Natural killer cell (primary cell): ENCODE results near the gene OXNAD1. TPM values are rescaled to one million over a fixed set of nuclear protein-coding genes. Genes with fewer than 3 reads are reported as not detected.

Source experiments
- ATAC-seq, 3 donors: fragments of 150-1000 bp in 2 of 3; fragments of 200-7000 bp in 1 of 3; cut with Tn5 transposase; 1 replicate in 1 of 3; 2 replicates in 2 of 3; pipeline ENCODE4 v1.10.0; 2021; ENCODE audit warnings: mild to moderate bottlenecking in 2 of 3, moderate library complexity in 2 of 3
- DNase-seq, 2 donors: peaks; one replicate each; pipeline versions ENCODE4 v3.0.0 to v3.0.0-alpha.2; 2013 to 2021; ENCODE audit warnings: mixed read lengths in 1 of 2
- H3K27ac ChIP-seq: one replicate; pipeline ENCODE4 v1.5.1; 2013; ENCODE audit warnings: mild to moderate bottlenecking, low read length
- H3K27me3 ChIP-seq: one replicate; pipeline ENCODE4 v1.6.1; 2013; ENCODE audit warnings: low read length; ENCODE audit not compliant: control insufficient read depth, insufficient read depth
- H3K36me3 ChIP-seq: one replicate; pipeline ENCODE4 v1.6.1; 2013; ENCODE audit warnings: low read length; ENCODE audit not compliant: control insufficient read depth, insufficient read depth
- H3K4me1 ChIP-seq: one replicate; pipeline ENCODE4 v1.6.1; 2013; ENCODE audit warnings: low read length; ENCODE audit not compliant: control insufficient read depth, insufficient read depth
- H3K4me3 ChIP-seq: one replicate; pipeline ENCODE4 v1.5.1; 2013; ENCODE audit warnings: low read length
- H3K9me3 ChIP-seq: one replicate; pipeline ENCODE4 v1.6.1; 2013; ENCODE audit warnings: low read length; ENCODE audit not compliant: control insufficient read depth, insufficient read depth
- H3K27ac Mint-ChIP-seq, 2 donors: one replicate each; pipeline ENCODE4 v1.8.0; 2022; ENCODE audit warnings: mild to moderate bottlenecking in 2 of 2, mixed read lengths in 2 of 2, moderate library complexity in 1 of 2
- H3K27me3 Mint-ChIP-seq, 2 donors: one replicate each; pipeline ENCODE4 v1.8.0; 2022; ENCODE audit warnings: low read depth in 2 of 2, mixed read lengths in 2 of 2
- H3K36me3 Mint-ChIP-seq: one replicate; pipeline ENCODE4 v1.8.0; 2022; ENCODE audit warnings: mixed read lengths
- H3K4me1 Mint-ChIP-seq, 2 donors: one replicate each; pipeline ENCODE4 v1.8.0; 2022; ENCODE audit warnings: mixed read lengths in 2 of 2
- H3K4me3 Mint-ChIP-seq: one replicate; pipeline ENCODE4 v1.8.0; 2022; ENCODE audit warnings: mild to moderate bottlenecking, moderate library complexity, mixed read lengths
- H3K9me3 Mint-ChIP-seq, 2 donors: one replicate each; pipeline ENCODE4 v1.8.0; 2022; ENCODE audit warnings: mixed read lengths in 2 of 2
- WGBS: methylation state at CpG from one replicate; pipeline ENCODE4 v1.1.7; 2013; ENCODE audit warnings: missing lambda C conversion rate; ENCODE audit not compliant: insufficient coverage; 5-methylcytosine and 5-hydroxymethylcytosine counted together
- intact Hi-C: fragments of 100-400 bp; cut with micrococcal nuclease; formaldehyde crosslinking; loops from one replicate; pipeline ENCODE4 v1.14.2; 2022
- total RNA-seq, 4 donors: library from RNA; stranded (reverse); fragments of 120-200 nt in 1 of 4; gene quantifications; one replicate each; pipeline versions ENCODE4 v1.2.3 to v1.2.4, GENCODE V29; 2013 to 2022
- TF ChIP-seq, protein P1 (sequence below): fragments of 200-600 bp; IDR thresholded peaks from one replicate; pipeline ENCODE4 v1.8.0; 2022; ENCODE audit warnings: antibody characterized with exemption

The OXNAD1 gene
- total RNA-seq, 3 donors from 2014 or later (not counting 1 experiment from before 2014, with no cell fraction given) = 16.7 to 26.1 (median 22.3) TPM

DNA sequence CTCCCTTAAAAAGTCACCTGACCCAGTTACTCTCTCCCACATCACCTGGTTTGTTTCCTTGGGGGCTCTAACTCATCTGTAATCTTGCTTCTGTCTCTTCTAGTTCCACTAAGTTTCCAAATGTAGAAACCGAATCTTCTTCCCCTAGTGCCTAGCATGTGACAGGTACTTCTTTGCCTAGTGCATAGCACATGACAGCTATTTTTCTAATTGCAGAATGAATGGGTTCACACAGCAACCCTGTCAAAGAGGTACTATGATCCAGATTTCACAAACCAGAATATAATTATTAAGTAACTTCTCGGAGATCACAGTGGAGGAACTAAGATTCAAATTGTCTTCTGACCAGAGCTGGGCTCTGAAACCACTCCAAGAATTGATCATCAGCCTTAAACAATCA lies 7.7 kb upstream of the OXNAD1 start:
- TF ChIP-seq, protein P1, sequence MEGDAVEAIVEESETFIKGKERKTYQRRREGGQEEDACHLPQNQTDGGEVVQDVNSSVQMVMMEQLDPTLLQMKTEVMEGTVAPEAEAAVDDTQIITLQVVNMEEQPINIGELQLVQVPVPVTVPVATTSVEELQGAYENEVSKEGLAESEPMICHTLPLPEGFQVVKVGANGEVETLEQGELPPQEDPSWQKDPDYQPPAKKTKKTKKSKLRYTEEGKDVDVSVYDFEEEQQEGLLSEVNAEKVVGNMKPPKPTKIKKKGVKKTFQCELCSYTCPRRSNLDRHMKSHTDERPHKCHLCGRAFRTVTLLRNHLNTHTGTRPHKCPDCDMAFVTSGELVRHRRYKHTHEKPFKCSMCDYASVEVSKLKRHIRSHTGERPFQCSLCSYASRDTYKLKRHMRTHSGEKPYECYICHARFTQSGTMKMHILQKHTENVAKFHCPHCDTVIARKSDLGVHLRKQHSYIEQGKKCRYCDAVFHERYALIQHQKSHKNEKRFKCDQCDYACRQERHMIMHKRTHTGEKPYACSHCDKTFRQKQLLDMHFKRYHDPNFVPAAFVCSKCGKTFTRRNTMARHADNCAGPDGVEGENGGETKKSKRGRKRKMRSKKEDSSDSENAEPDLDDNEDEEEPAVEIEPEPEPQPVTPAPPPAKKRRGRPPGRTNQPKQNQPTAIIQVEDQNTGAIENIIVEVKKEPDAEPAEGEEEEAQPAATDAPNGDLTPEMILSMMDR = no peak

GRCh38 chr3:16258177-16258576 lies 6.8 kb upstream of the OXNAD1 start:
- H3K9me3 ChIP-seq = no peaks in the 10 kb centered on the region
- DNase-seq (no peak), ATAC-seq (no peak)
- 85% methylated on average over 5 of the region's 5 CpGs for WGBS
- Mint-ChIP-seq H3K27ac (no peak overlapping the region), H3K36me3 (peaks cover 6% of the 10 kb centered on the region), H3K27me3 (no peaks in the 10 kb centered on the region), H3K9me3 (no peaks in the 10 kb centered on the region), H3K4me3 (no peak overlapping the region), H3K4me1 (no peaks in the 10 kb centered on the region)
- no peak overlapping the region for H3K27ac ChIP-seq
- no peak overlapping the region for H3K4me3 ChIP-seq
- no peaks in the 10 kb centered on the region for H3K4me1 ChIP-seq
- no peaks in the 10 kb centered on the region for H3K27me3 ChIP-seq
- TF ChIP-seq, protein P1 = no peak
- intact Hi-C loops = no loop called here
- peaks cover 27% of the 10 kb centered on the region for H3K36me3 ChIP-seq

More for the DNA sequence above, 7.7 kb upstream of the OXNAD1 start:
- no peak overlapping the region for H3K27ac ChIP-seq
- Mint-ChIP-seq H3K27ac (no peak overlapping the region), H3K4me3 (no peak overlapping the region), H3K9me3 (no peaks in the 10 kb centered on the region), H3K36me3 (peaks cover 6% of the 10 kb centered on the region), H3K27me3 (no peaks in the 10 kb centered on the region), H3K4me1 (no peaks in the 10 kb centered on the region)
- no peaks in the 10 kb centered on the region for H3K4me1 ChIP-seq
- peaks cover 27% of the 10 kb centered on the region for H3K36me3 ChIP-seq
- no peak overlapping the region for H3K4me3 ChIP-seq
- H3K9me3 ChIP-seq = no peaks in the 10 kb centered on the region
- no peaks in the 10 kb centered on the region for H3K27me3 ChIP-seq
- ATAC-seq (no peak), DNase-seq (no peak)
- intact Hi-C loops = no loop called here
- 85% methylated on average over 2 of the region's 2 CpGs for WGBS

GRCh38 chr3:16258866-16259265 lies 6.1 kb upstream of the OXNAD1 start:
- no peak overlapping the region for H3K27ac Mint-ChIP-seq
- peaks cover 27% of the 10 kb centered on the region for H3K36me3 ChIP-seq
- peaks cover 6% of the 10 kb centered on the region for H3K36me3 Mint-ChIP-seq
- intact Hi-C loops = no loop called here
- peaks cover under 1% of the 10 kb centered on the region for H3K4me1 ChIP-seq
- H3K4me3 ChIP-seq = no peak overlapping the region
- no peaks in the 10 kb centered on the region for H3K9me3 Mint-ChIP-seq
- DNase-seq (no peak), ATAC-seq (no peak)
- H3K9me3 ChIP-seq = no peaks in the 10 kb centered on the region
- no peak overlapping the region for H3K27ac ChIP-seq
- TF ChIP-seq, protein P1 = no peak
- H3K4me3 Mint-ChIP-seq = no peak overlapping the region
- WGBS = 44% methylated on average over 1 of the region's 1 CpG
- H3K27me3 ChIP-seq = no peaks in the 10 kb centered on the region
- no peaks in the 10 kb centered on the region for H3K27me3 Mint-ChIP-seq
- peaks cover 1% of the 10 kb centered on the region in 2 donors for H3K4me1 Mint-ChIP-seq

GRCh38 chr3:16260046-16260445 lies 5.0 kb upstream of the OXNAD1 start:
- no peak overlapping the region for H3K27ac ChIP-seq
- no peak overlapping the region for H3K27ac Mint-ChIP-seq
- H3K9me3 ChIP-seq = no peaks in the 10 kb centered on the region
- no peak overlapping the region for H3K4me3 Mint-ChIP-seq
- H3K27me3 ChIP-seq = no peaks in the 10 kb centered on the region
- no peak for DNase-seq
- peaks cover 27% of the 10 kb centered on the region for H3K36me3 ChIP-seq
- 91% methylated on average over 1 of the region's 1 CpG for WGBS
- H3K4me1 ChIP-seq = peaks cover 7% of the 10 kb centered on the region
- H3K27me3 Mint-ChIP-seq = no peaks in the 10 kb centered on the region
- ATAC-seq = no peak
- H3K9me3 Mint-ChIP-seq = no peaks in the 10 kb centered on the region
- H3K4me1 Mint-ChIP-seq = peaks cover 6% of the 10 kb centered on the region in 2 donors
- TF ChIP-seq, protein P1 = no peak
- H3K4me3 ChIP-seq = no peak overlapping the region
- intact Hi-C loops = loop anchor here (10.0 kb wide), 1 partner anchor 975 kb away; no protein-coding TSS in a partner anchor
- H3K36me3 Mint-ChIP-seq = peaks cover 6% of the 10 kb centered on the region
